ENCODE results near the gene SURF4. TPM values are rescaled to one million over a fixed set of nuclear protein-coding genes. Genes with fewer than 3 reads are reported as not detected.

Gene SURF4
- 10 to 100 TPM; 45.6 to 69.4 (median 66.8) TPM for total RNA-seq
- 100 to 1,000 TPM in 1 of 3 donors, 10 to 100 TPM in 2; 47.9 to 120 (median 88.0) TPM for polyA plus RNA-seq
- long read RNA-seq, donor 1, transcript SURF4-202 (6 exons, 2,984 nt): major isoform, 55 of 73 reads
- long read RNA-seq, donor 1, partial matches to known transcripts: 1 of 73 reads
- long read RNA-seq, donor 1, other reads (novel, unspliced or antisense): 17 of 73 reads
- long read RNA-seq, donor 2, transcript SURF4-202 (6 exons, 2,984 nt): major isoform, 165 of 203 reads
- long read RNA-seq, donor 2, partial matches to known transcripts: 5 of 203 reads
- long read RNA-seq, donor 2, other reads (novel, unspliced or antisense): 30 of 203 reads

- Histone ChIP-seq H3K27me3 (ENCODE audit: insufficient read depth in 3 of 3, low read length in 2 of 3) (no peaks in the 10 kb centered on the region), H3K9me3 (no peaks in the 10 kb centered on the region), H3K4me3 (peak within 1 kb of the TSS; percentile 100), H3K4me1 (peaks cover 41% of the 10 kb centered on the region), H3K36me3 (ENCODE audit: insufficient read depth in 1 of 2, low read depth in 1 of 2) (peaks cover 0 to 3% of the 10 kb centered on the region in 2 donors), H3K27ac (peak within 1 kb of the TSS; percentile 97)
- DNase-seq: peak; percentile 96 to 98
- WGBS, 3 donors: 0 to 1% (median 0%) methylated on average over 50 to 120 of the region's 120 CpGs
- intact Hi-C loops (cut with DNase I): loop anchor here (2.0 to 5.0 kb wide), 3 partner anchors 23 to 39 kb away; partner anchors contain the start of gene SURF6 (in 1 of the 2)
- ATAC-seq: peak; percentile 96 to 98 (median 98)
- TF ChIP-seq, protein P1, sequence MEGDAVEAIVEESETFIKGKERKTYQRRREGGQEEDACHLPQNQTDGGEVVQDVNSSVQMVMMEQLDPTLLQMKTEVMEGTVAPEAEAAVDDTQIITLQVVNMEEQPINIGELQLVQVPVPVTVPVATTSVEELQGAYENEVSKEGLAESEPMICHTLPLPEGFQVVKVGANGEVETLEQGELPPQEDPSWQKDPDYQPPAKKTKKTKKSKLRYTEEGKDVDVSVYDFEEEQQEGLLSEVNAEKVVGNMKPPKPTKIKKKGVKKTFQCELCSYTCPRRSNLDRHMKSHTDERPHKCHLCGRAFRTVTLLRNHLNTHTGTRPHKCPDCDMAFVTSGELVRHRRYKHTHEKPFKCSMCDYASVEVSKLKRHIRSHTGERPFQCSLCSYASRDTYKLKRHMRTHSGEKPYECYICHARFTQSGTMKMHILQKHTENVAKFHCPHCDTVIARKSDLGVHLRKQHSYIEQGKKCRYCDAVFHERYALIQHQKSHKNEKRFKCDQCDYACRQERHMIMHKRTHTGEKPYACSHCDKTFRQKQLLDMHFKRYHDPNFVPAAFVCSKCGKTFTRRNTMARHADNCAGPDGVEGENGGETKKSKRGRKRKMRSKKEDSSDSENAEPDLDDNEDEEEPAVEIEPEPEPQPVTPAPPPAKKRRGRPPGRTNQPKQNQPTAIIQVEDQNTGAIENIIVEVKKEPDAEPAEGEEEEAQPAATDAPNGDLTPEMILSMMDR (IDR thresholded peaks at IDR 0.05): no peak
These were observed at the start of gene SURF4, which contains the start of gene STKLD1 for GRCh38 chr9:133375724-133376654. SURF4 (minus strand) TSS chr9:133376060; CDS start chr9:133375969, 91 bp downstream. STKLD1 (plus strand) TSS chr9:133376366; CDS start chr9:133376474, 108 bp downstream.

- no peak overlapping the region for H3K4me3 ChIP-seq
- no peaks in the 10 kb centered on the region for H3K9me3 ChIP-seq
- no peaks in the 10 kb centered on the region for H3K36me3 ChIP-seq (ENCODE audit: insufficient read depth in 1 of 2, low read depth in 1 of 2)
- H3K27me3 ChIP-seq (ENCODE audit: insufficient read depth in 3 of 3, low read length in 2 of 3): peaks cover 0 to 12% (median 5%) of the 10 kb centered on the region in 3 donors
- no peak for DNase-seq
- TF ChIP-seq, protein P1 (IDR thresholded peaks at IDR 0.05): no peak
- intact Hi-C loops (cut with DNase I): no loop called here
- no peaks in the 10 kb centered on the region for H3K4me1 ChIP-seq
- peak overlapping the region; percentile 61 for H3K27ac ChIP-seq
- 46 to 72% (median 63%) methylated on average over 22 of the region's 22 CpGs for WGBS, 3 donors
- peak in 3 of 4 donors; percentile 68 to 87 (median 84) for ATAC-seq
These were observed 49.3 kb upstream of the SURF4 start for GRCh38 chr9:133425049-133425632.

- H3K36me3 ChIP-seq (ENCODE audit: insufficient read depth in 1 of 2, low read depth in 1 of 2): no peaks in the 10 kb centered on the region
- intact Hi-C loops (cut with DNase I): no loop called here
- peak in 1 of 4 donors; percentile 25 for ATAC-seq
- WGBS, 3 donors: 91 to 96% (median 92%) methylated on average over 12 of the region's 12 CpGs
- no peak overlapping the region for H3K4me3 ChIP-seq
- TF ChIP-seq, protein P1 (IDR thresholded peaks at IDR 0.05): no peak
- H3K27ac ChIP-seq: peak overlapping the region; percentile 50
- no peak for DNase-seq
- H3K9me3 ChIP-seq: no peaks in the 10 kb centered on the region
- no peaks in the 10 kb centered on the region for H3K4me1 ChIP-seq
- H3K27me3 ChIP-seq (ENCODE audit: insufficient read depth in 3 of 3, low read length in 2 of 3): peaks cover 0 to 12% (median 4%) of the 10 kb centered on the region in 3 donors
These were observed 48.3 kb upstream of the SURF4 start for GRCh38 chr9:133424187-133424586.

- Histone ChIP-seq H3K27me3 (ENCODE audit: insufficient read depth in 3 of 3, low read length in 2 of 3) (peaks cover 0 to 6% (median 2%) of the 10 kb centered on the region in 3 donors), H3K4me1 (no peaks in the 10 kb centered on the region), H3K4me3 (no peak overlapping the region), H3K36me3 (ENCODE audit: insufficient read depth in 1 of 2, low read depth in 1 of 2) (no peaks in the 10 kb centered on the region), H3K27ac (peak overlapping the region; percentile 16), H3K9me3 (no peaks in the 10 kb centered on the region)
- ATAC-seq (no peak), DNase-seq (no peak)
- TF ChIP-seq, protein P1 (IDR thresholded peaks at IDR 0.05): no peak
- 45 to 76% (median 75%) methylated on average over 3 of the region's 3 CpGs for WGBS, 3 donors
- intact Hi-C loops (cut with DNase I): no loop called here
These were observed 47.4 kb upstream of the SURF4 start for GRCh38 chr9:133423216-133423615.

Measured in psoas muscle (tissue), 8 donors.